AG04450 (cell line): ENCODE measurements around the gene DCAF12. TPM values are rescaled to one million over a fixed set of nuclear protein-coding genes. Genes with fewer than 3 reads are reported as not detected.

ENCODE experiments used
- CTCF ChIA-PET: fragments of 300-600, 350-600 bp; formaldehyde crosslinking; extraction: SDS; loops from one replicate; lab custom pipeline; 2022; ENCODE audit warnings: antibody characterized with exemption, inconsistent platforms; lab: Charles Lee
- POLR2A ChIA-PET: fragments of 350-600 bp; formaldehyde crosslinking; extraction: SDS; loops from one replicate; lab custom pipeline; 2021; ENCODE audit warnings: antibody characterized with exemption, inconsistent platforms; lab: Yijun Ruan, JAX
- DNase-seq: peaks from one replicate; pipeline ENCODE4 v3.0.0-alpha.2; 2011; ENCODE audit warnings: low read depth, low spot score
- H3K27ac ChIP-seq: one replicate; pipeline ENCODE4 v1.5.1; 2012; ENCODE audit warnings: low read depth, low read length, control low read depth
- H3K27me3 ChIP-seq: one replicate; pipeline ENCODE4 v1.6.0; 2012; ENCODE audit warnings: low read length; ENCODE audit not compliant: control insufficient read depth, insufficient read depth
- H3K4me3 ChIP-seq: 2 replicates; pipeline ENCODE4 v1.5.1; 2011; ENCODE audit warnings: mild to moderate bottlenecking, low read depth, low read length, control low read depth
- H3K9me3 ChIP-seq: 2 replicates; pipeline ENCODE4 v1.5.1; 2012; ENCODE audit warnings: low read length; ENCODE audit not compliant: control insufficient read depth, insufficient read depth
- polyA plus RNA-seq: library from polyadenylated mRNA; depleted of rRNA; stranded (reverse); fragments of >200 nt; gene quantifications from 2 replicates; pipeline ENCODE4 v1.2.3, GENCODE V29; 2011
- TF ChIP-seq, protein P1 (sequence below): IDR thresholded peaks from 2 replicates; pipeline ENCODE4 v1.5.1; 2011; ENCODE audit warnings: low read depth, low read length, control low read depth, inconsistent platforms

DCAF12 gene
- polyA plus RNA-seq, 1 experiment: 27.8 TPM

DNA sequence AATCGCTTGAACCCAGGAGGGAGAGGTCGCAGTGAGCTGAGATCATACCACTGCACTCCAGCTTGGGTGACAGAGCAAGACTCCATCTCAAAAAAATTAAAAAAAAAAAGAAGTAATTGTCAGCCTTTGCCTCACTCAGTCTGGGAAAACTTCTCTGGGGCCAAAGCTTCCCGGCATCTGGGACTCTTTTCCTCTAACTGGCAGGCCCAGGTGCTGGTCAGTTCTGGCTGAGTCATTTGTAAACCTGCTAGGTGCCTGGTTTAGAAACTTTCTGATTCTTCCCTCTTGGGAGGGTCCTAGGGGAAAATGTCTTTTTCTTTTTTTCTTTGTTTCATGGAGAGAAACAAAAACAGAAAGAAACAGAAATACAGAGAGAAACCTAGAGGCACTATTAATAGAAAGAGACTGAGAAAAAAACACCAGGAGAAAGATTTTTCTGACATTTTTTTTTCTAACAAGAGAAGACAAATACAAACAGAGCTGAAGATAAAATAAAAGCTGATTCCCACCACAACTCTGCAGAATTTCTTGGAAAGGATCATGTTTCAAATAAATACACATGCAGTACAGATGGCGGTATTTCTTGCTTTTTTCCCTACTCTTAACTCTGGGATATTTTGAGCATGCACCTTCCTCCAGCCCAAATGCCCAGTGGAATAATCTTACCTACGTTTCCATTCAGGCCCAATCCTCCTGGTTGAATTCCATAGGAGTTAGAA, 55.7 kb downstream of the DCAF12 start:
- Histone ChIP-seq H3K9me3 (no peaks in the 10 kb centered on the region; the same call in 1 of the 2 replicates), H3K27me3 (no peaks in the 10 kb centered on the region), H3K4me3 (0 out of 2 replicates have a peak overlapping the region, but pooled peaks have one; percentile 10), H3K27ac (peak overlapping the region; percentile 81)
- TF ChIP-seq, protein P1, sequence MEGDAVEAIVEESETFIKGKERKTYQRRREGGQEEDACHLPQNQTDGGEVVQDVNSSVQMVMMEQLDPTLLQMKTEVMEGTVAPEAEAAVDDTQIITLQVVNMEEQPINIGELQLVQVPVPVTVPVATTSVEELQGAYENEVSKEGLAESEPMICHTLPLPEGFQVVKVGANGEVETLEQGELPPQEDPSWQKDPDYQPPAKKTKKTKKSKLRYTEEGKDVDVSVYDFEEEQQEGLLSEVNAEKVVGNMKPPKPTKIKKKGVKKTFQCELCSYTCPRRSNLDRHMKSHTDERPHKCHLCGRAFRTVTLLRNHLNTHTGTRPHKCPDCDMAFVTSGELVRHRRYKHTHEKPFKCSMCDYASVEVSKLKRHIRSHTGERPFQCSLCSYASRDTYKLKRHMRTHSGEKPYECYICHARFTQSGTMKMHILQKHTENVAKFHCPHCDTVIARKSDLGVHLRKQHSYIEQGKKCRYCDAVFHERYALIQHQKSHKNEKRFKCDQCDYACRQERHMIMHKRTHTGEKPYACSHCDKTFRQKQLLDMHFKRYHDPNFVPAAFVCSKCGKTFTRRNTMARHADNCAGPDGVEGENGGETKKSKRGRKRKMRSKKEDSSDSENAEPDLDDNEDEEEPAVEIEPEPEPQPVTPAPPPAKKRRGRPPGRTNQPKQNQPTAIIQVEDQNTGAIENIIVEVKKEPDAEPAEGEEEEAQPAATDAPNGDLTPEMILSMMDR: no peak
- no peak for DNase-seq
- POLR2A ChIA-PET: interaction anchor here (0.9 kb wide), 1 partner anchor 22 kb away, joined by 3 read pairs; the partner anchor contains the start of gene UBAP2
- CTCF ChIA-PET: interaction anchor here (0.6 kb wide), 1 partner anchor 375 kb away, joined by 4 read pairs; no protein-coding TSS in a partner anchor

DNA sequence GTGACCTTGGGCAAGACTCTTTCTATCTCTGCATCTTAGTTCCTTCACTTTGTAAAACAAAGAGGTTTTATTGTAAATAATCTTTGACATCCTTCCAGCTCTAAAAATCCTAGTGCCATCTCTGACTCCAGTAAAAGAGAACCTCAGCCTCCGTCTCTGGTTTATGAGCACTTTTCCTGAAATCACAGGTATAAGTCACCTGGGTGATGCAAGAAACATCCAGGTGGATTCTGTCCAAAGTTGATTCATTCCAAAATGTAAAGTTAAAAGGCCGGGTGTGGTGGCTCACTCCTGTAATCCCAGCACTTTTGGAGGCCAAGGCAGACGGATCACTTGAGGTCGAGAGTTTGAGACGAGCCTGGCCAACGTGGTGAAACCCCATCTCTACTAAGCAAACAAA, 56.7 kb downstream of the DCAF12 start:
- CTCF ChIA-PET: no interaction called here
- no peak for DNase-seq
- TF ChIP-seq, protein P1: no peak
- Histone ChIP-seq H3K27me3 (no peaks in the 10 kb centered on the region), H3K27ac (no peak overlapping the region), H3K4me3 (no peak overlapping the region), H3K9me3 (no peaks in the 10 kb centered on the region; the same call in 1 of the 2 replicates)
- POLR2A ChIA-PET: interaction anchor here (1.1 kb wide), 1 partner anchor 21 kb away, joined by 4 read pairs; the partner anchor contains the start of gene UBAP2

DNA sequence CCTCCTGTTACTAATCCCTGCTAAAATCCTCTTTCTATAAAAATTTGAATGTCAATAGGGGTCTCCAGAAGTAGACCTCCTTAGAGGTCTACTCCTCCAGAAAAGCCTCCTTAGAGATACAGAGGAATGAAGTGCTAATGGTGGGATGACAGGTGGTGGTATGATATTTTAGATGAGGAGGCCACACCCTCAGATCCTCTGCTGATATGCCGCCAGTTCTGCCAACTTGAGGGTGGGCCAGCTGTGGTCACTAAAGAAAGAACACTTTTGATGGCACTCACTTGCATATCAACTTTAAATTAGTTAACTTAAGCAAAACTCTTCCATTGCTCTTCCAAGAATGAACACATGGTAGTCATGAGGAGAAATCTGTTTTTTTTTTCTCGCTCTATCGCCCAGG, 61.0 kb downstream of the DCAF12 start:
- H3K4me3 ChIP-seq: no peak overlapping the region
- H3K27me3 ChIP-seq: no peaks in the 10 kb centered on the region
- H3K27ac ChIP-seq: no peak overlapping the region
- no peaks in the 10 kb centered on the region; the same call in 1 of the 2 replicates for H3K9me3 ChIP-seq
- POLR2A ChIA-PET: no interaction called here
- CTCF ChIA-PET: no interaction called here
- DNase-seq: no peak
- TF ChIP-seq, protein P1: no peak

DNA sequence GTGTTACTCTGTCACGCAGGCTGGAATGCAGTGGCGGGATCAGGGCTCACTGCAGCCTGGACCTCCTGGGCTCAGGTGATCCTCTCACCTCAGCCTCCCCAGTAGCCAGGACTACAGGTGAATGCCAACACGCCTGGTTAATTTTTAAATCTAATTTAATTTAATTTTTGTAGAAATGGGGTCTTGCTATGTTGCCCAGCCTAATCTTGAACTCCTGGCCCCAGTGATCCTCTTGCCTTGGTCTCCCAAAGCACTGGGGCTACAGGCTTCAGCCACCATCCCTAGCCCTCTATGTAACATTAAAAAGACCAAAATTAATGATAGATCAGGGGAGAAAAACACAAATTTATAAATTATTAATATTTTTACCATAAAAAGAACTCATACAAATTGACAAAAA, 66.5 kb downstream of the DCAF12 start:
- Histone ChIP-seq H3K27ac (no peak overlapping the region), H3K4me3 (no peak overlapping the region), H3K9me3 (no peaks in the 10 kb centered on the region), H3K27me3 (peaks cover 3% of the 10 kb centered on the region)
- CTCF ChIA-PET: no interaction called here
- POLR2A ChIA-PET: no interaction called here
- TF ChIP-seq, protein P1: no peak
- no peak for DNase-seq

DNA sequence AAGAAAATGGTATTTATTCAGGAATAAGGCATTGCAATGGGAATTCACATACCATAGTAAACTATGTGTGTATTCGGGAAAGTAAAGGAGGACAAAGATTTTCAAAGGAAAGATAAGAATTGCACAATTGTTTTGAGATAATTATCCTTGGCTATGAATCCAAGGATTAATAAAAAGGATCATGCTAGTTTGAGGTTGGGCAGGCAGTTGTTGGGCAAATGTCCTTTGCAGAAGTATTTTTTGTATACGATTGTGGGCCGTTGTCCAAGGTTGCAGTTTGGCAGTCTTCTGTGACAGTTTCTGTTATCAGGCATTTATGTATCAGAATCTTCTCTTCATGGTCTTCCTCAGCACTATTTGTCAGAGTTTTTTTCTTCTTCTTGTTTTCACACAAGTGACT, 67.2 kb downstream of the DCAF12 start:
- CTCF ChIA-PET: interaction anchor here (1.8 kb wide), 1 partner anchor 15 kb away, joined by 4 read pairs; no protein-coding TSS in a partner anchor
- TF ChIP-seq, protein P1: no peak

More for the DNA sequence above, 67.2 kb downstream of the DCAF12 start:
- no peak for DNase-seq
- POLR2A ChIA-PET: no interaction called here
- Histone ChIP-seq H3K4me3 (no peak overlapping the region), H3K9me3 (no peaks in the 10 kb centered on the region), H3K27ac (no peak overlapping the region), H3K27me3 (peaks cover 3% of the 10 kb centered on the region)
